Muscle layer of duodenum (tissue), 2 donors: Measurements from ENCODE around the gene RASSF6.

Experiments used
- H3K27ac ChIP-seq: one replicate; pipeline ENCODE4 v1.7.0; 2013; ENCODE audit warnings: mild to moderate bottlenecking, low read length
- H3K27me3 ChIP-seq: one replicate; pipeline ENCODE4 v1.7.0; 2013; ENCODE audit warnings: low read depth, mild to moderate bottlenecking, control low read depth, low read length
- H3K36me3 ChIP-seq, 2 donors: one replicate each; pipeline ENCODE4 v1.7.0; 2013; ENCODE audit warnings: low read length in 2 of 2, control low read depth in 1 of 2, mild to moderate bottlenecking in 1 of 2; ENCODE audit not compliant: insufficient read depth in 2 of 2, control insufficient read depth in 1 of 2
- H3K4me1 ChIP-seq, 2 donors: one replicate each; pipeline ENCODE4 v1.7.0; 2013; ENCODE audit warnings: low read length in 2 of 2, mild to moderate bottlenecking in 2 of 2, control low read depth in 1 of 2, moderate library complexity in 1 of 2; ENCODE audit not compliant: insufficient read depth in 2 of 2, control insufficient read depth in 1 of 2
- H3K4me3 ChIP-seq, 2 donors: one replicate each; pipeline ENCODE4 v1.7.0; 2013; ENCODE audit warnings: low read length in 2 of 2, low read depth in 1 of 2, mild to moderate bottlenecking in 1 of 2
- H3K9me3 ChIP-seq, 2 donors: one replicate each; pipeline ENCODE4 v1.7.0; 2013; ENCODE audit warnings: low read length in 2 of 2, control low read depth in 1 of 2, mild to moderate bottlenecking in 1 of 2; ENCODE audit not compliant: control insufficient read depth in 1 of 2
- donor health status: healthy.

The RASSF6 gene

DNA sequence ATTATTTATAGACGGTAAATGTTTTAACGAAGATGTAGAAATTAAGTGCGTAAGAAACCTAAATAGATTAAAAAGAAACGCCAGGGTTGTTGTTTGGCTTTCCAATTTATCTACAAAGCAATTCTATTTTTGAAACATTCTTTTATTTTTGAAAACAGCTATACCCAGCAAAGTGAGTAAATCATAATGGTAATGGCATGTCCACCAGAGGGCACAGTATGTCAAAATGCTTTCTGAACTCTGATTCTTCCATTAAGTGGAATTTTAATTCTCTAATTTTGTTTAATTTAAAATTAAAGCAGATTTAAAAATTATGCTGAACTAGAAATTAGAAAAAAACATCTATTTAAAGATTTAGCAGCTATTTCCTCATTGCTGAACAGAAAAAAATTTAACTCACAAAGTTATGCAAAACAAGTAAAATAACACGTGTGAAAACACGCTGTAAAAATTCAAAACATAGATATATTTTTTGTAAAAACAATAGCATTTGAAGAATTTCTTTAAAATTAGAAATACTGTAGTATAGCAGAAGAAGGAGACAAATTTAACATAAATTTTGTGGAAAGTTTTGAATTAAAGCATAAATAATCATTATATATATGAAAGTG lies 26.5 kb downstream of the RASSF6 start:
- Histone ChIP-seq H3K9me3 (no peaks in the 10 kb centered on the region), H3K27ac (no peak overlapping the region), H3K36me3 (no peaks in the 10 kb centered on the region), H3K27me3 (no peaks in the 10 kb centered on the region), H3K4me1 (peaks cover 0 to 7% of the 10 kb centered on the region in 2 donors), H3K4me3 (no peak overlapping the region)

DNA sequence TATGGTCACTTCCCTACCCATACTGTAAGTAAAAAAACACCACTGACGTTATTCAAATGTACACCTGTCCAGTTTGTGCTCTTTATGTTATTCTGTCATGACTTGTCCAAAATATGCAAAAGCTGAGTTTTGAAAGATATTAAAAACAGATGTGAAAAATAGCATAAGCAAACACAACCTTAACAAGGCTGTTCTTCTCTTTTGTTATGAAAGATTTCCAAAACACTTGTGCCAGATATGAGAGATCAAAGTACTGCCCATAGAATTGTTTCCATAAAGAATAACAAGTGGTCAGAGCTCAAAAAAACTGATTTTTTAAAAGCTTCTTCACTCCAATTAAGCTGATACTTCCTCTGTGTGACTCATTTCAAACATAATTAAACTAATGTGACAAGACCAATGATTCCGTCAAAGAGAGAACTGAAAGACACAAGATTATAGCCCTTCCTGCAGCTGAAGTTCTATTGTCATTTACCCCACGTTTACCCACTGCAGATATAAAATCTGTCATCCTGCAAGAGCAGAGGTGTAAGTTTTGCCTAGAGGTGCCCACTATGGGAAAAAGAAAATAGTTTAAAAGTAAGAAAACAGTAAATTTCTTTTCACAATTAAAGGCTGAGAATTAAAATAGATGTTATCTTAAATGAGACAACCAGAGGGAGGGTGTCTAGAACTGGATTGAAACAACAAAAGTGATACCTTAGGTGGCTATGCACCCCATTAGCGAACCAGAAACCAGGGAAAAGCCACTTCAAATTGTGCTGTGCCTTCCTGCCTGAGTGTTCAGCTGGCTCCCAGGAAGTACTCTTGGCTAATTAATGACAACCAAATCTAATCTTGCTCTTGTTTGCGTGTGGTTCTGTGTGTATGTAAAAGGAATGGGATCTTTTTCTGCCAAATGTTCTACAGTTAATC lies 30.1 kb downstream of the RASSF6 start:
- H3K27me3 ChIP-seq, result no peaks in the 10 kb centered on the region
- H3K9me3 ChIP-seq, result no peaks in the 10 kb centered on the region
- peaks cover 0 to 7% of the 10 kb centered on the region in 2 donors for H3K4me1 ChIP-seq
- H3K4me3 ChIP-seq, result no peak overlapping the region
- peak overlapping the region; percentile 36 for H3K27ac ChIP-seq
- H3K36me3 ChIP-seq, result no peaks in the 10 kb centered on the region

DNA sequence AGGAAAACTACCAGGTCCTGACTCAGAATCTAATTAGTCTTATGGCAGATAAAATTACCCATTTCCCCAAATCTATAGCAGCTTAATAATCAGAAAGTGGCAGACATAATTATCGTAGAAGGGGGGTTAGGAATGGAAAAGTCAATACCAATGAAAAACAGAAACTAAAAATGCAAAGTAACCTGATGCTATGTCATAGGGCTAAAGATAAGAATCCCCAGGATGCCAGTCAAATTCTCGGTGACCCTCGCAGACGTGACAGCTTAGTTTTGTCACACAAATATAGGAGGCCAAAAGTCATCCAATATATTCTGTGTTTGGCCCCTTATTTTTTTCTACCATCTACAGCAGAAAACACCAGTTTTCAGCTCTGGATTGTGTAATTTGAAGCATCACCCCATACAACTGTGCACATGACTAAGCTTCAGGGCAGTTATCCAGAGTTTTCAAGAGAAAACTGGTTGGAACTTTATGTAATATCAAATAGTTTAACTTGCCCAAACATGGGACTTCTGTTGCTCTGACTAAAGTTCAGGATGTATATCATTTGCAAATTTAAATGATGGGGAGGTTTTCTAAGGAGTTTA lies 30.9 kb downstream of the RASSF6 start:
- Histone ChIP-seq H3K4me3 (no peak overlapping the region), H3K27me3 (no peaks in the 10 kb centered on the region), H3K36me3 (no peaks in the 10 kb centered on the region), H3K9me3 (no peaks in the 10 kb centered on the region), H3K4me1 (peaks cover 0 to 7% of the 10 kb centered on the region in 2 donors), H3K27ac (no peak overlapping the region)

DNA sequence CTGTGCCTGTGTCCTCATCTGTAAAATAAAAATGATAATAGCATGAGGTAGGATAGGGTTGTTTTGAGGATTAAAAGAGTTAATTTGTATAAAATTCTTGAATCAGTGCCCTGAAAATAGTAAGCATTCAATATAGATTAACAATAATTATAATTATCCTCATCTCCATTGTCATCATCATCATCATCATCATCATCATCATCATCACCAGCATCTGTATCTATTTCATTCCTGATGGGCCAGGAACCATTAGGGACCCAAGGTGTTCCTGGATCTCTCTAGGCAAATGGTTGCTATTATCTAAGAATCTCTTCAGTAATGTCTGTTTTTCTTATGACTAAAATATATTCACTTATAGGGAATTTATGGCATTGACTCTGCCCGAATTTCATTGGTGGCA lies 31.6 kb downstream of the RASSF6 start:
- Histone ChIP-seq H3K36me3 (no peaks in the 10 kb centered on the region), H3K4me1 (peaks cover 0 to 7% of the 10 kb centered on the region in 2 donors), H3K4me3 (no peak overlapping the region), H3K9me3 (no peaks in the 10 kb centered on the region), H3K27ac (no peak overlapping the region), H3K27me3 (no peaks in the 10 kb centered on the region)

DNA sequence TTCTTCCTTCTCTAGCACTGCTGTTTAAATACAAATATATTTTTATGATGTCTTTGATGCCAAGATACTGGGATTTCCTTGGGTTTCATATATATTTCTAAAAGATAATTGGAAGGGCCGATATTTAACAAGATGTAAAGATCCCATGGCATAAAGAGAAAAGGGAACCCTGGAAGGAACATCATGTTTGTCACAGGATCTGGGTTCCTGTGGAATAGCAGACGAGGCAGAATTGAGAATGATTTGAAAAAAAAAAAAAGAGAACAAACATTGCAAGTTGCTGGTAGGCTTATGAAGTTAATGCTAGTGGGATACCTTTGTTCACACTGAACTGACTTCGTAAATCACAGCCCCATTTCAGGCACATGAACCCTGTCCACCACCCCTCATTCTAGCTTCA lies 33.6 kb downstream of the RASSF6 start:
- no peaks in the 10 kb centered on the region for H3K9me3 ChIP-seq
- H3K36me3 ChIP-seq, result no peaks in the 10 kb centered on the region
- H3K4me1 ChIP-seq, result peaks cover 0 to 7% of the 10 kb centered on the region in 2 donors
- H3K4me3 ChIP-seq, result no peak overlapping the region
- H3K27me3 ChIP-seq, result no peaks in the 10 kb centered on the region
- H3K27ac ChIP-seq, result no peak overlapping the region

DNA sequence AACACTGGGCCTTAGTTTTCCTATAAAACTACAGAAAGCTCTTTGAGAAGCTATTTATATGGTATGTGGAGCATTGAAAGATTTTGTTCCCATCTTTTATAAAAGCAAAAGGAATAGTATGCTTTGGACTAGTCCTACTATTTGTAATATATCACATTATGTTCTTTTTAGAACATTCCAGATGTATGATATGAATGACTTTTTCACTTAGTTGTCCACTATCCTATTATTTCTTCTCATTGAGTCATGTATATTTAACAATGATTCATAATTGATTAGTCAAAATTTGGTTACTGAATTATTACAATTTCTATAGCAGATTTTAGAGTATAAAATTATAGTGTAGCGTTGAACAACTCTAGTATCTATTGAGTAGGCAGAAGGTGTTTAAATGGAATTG lies 34.2 kb downstream of the RASSF6 start:
- H3K4me1 ChIP-seq, result peaks cover 0 to 7% of the 10 kb centered on the region in 2 donors
- H3K27ac ChIP-seq, result no peak overlapping the region
- H3K36me3 ChIP-seq, result no peaks in the 10 kb centered on the region
- H3K9me3 ChIP-seq, result no peaks in the 10 kb centered on the region
- H3K4me3 ChIP-seq, result no peak overlapping the region
- no peaks in the 10 kb centered on the region for H3K27me3 ChIP-seq

DNA sequence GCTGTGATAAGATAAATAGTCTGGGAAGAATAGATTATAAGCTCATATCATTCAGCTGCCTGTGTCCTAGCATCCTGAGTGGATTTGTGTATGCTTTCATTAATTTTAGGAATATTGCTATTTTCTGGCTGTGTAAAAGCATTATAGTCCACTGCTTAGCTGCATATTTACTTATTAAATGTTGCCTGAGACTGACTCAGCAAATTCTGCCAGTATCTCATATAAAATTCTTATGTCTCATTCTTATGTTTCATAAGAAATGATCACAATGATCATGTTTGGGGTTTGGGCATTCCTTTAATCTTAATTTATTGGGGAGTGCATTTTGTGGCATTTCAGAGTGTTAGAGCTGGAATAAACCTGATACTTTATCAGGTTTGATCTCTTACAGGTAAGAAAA lies 34.9 kb downstream of the RASSF6 start:
- no peaks in the 10 kb centered on the region for H3K36me3 ChIP-seq
- H3K4me1 ChIP-seq, result peaks cover 0 to 4% of the 10 kb centered on the region in 2 donors
- H3K27me3 ChIP-seq, result no peaks in the 10 kb centered on the region
- no peaks in the 10 kb centered on the region for H3K9me3 ChIP-seq
- no peak overlapping the region for H3K4me3 ChIP-seq
- no peak overlapping the region for H3K27ac ChIP-seq

DNA sequence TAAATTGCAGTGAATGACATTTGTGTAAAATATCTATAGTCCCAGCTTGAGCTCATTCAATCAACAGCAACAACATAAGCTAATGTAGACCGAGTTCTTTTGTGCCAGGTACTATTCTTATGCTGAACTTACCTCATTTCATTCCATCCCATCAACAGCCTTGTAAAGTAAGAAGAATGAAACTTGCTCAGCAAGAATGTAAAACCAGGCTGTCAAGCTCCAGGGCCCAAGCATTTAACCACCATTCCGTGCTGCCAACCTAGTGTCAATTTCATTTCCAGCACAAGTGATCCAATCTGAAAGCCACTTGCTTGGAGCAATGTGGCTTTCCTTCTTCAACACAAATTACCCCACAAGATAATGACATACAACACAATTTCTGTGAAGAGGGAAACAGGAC lies 36.6 kb downstream of the RASSF6 start:
- Histone ChIP-seq H3K36me3 (no peaks in the 10 kb centered on the region), H3K4me1 (no peaks in the 10 kb centered on the region), H3K27ac (no peak overlapping the region), H3K27me3 (no peaks in the 10 kb centered on the region), H3K9me3 (no peaks in the 10 kb centered on the region), H3K4me3 (no peak overlapping the region)

DNA sequence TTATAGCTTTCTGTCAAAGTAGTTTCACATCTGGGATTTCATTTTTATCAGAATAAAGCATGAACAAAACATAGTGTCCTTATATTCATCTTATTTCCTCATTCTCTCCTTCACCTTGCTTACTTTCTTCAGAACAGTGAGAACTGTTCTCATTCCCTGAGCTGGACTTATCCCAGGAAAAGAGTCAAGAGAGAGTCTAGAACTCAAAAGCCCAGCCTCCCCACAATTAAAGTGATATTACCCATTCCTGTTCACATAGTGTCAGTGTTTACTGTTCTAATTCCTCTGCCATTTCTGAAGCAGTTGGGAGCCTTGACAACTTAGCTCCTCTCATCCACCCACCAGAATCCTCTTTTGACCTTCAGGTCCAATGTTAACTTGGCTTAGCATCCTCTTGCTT lies 42.9 kb downstream of the RASSF6 start:
- Histone ChIP-seq H3K9me3 (no peaks in the 10 kb centered on the region), H3K36me3 (no peaks in the 10 kb centered on the region), H3K27ac (no peak overlapping the region), H3K4me1 (no peaks in the 10 kb centered on the region), H3K4me3 (no peak overlapping the region), H3K27me3 (no peaks in the 10 kb centered on the region)

DNA sequence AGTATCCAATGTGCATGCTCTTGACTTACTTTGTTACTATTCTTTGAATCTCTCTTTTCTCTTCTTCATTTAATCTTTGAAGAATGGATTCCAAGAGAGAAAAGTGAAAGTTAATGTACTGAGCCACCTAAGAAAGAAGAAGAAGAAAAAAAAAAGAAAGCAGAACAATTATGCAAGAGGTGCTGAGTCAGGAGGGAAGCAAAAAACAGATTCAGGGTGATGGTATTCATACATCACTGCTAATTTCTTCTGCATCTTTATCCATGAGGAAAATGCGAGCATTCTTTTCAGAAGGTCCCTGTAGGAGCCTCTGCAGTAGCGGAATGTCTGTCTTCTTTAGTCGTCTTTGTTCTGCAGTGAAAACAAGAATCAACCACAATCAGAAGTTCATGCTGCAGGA lies 43.9 kb downstream of the RASSF6 start:
- Histone ChIP-seq H3K27me3 (no peaks in the 10 kb centered on the region), H3K9me3 (no peaks in the 10 kb centered on the region), H3K4me3 (no peak overlapping the region), H3K36me3 (no peaks in the 10 kb centered on the region), H3K27ac (no peak overlapping the region), H3K4me1 (no peaks in the 10 kb centered on the region)

DNA sequence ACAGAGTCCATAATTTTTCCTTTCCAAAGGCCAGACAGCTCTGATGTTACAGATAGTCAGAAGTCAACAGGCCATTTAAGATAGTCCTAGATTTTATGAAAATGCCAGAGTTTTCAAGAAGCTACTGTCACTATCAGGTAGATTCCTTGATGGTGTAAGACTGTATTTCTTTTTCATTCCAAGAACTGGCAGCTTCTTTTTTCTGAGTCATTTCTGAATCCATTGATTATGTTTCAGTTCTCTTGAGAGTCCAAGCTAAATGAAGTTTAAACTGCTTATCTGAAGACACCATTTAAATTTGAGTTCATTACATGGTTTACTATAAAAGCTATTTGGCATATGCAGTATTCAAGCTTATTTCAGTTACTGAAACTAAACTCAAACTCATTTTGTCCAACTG lies 44.6 kb downstream of the RASSF6 start:
- Histone ChIP-seq H3K4me1 (no peaks in the 10 kb centered on the region), H3K9me3 (no peaks in the 10 kb centered on the region), H3K27ac (no peak overlapping the region)

More for the DNA sequence above, 44.6 kb downstream of the RASSF6 start:
- Histone ChIP-seq H3K4me3 (no peak overlapping the region), H3K36me3 (no peaks in the 10 kb centered on the region), H3K27me3 (no peaks in the 10 kb centered on the region)
